CD4-positive, alpha-beta T cell treated with Interleukin-12 subunit alpha and Interleukin-12 subunit beta, for 1 hour (primary cell): ENCODE results near the gene BLOC1S4.
"Not testable (repeated sequence)": the region's sequence is repeated elsewhere in the genome, so short reads cannot be mapped to it uniquely, and the experiment has no call there.

Experiments
- DNase-seq: peaks from one replicate; pipeline ENCODE4 v3.0.0-alpha.2; 2020

The BLOC1S4 gene

GRCh38 chr4:6716018-6716911, at the start of gene BLOC1S4:
TSS of gene BLOC1S4 (plus strand) at chr4:6716174. CDS start at chr4:6716210, 36 bp downstream.
- DNase-seq = peak; percentile 94

- no peak for DNase-seq
Measured at GRCh38 chr4:6668391-6668790, 47.6 kb upstream of the BLOC1S4 start.

GRCh38 chr4:6671648-6672047, 44.3 kb upstream of the BLOC1S4 start:
- no peak for DNase-seq

- no peak for DNase-seq
Measured at GRCh38 chr4:6672131-6672530, 43.8 kb upstream of the BLOC1S4 start.

GRCh38 chr4:6672541-6673190, 43.3 kb upstream of the BLOC1S4 start:
- not testable (repeated sequence) for DNase-seq

GRCh38 chr4:6673191-6673659, 42.7 kb upstream of the BLOC1S4 start:
- DNase-seq = peak; percentile 72

- peak; percentile 95 for DNase-seq
Measured at GRCh38 chr4:6673660-6674499, 42.1 kb upstream of the BLOC1S4 start.

GRCh38 chr4:6674500-6675149, 41.3 kb upstream of the BLOC1S4 start:
- DNase-seq = peak; percentile 83

- DNase-seq = no peak
Measured at GRCh38 chr4:6676722-6677558, 39.0 kb upstream of the BLOC1S4 start.

GRCh38 chr4:6680372-6681034, 35.5 kb upstream of the BLOC1S4 start:
- DNase-seq = no peak

- DNase-seq = no peak
Measured at GRCh38 chr4:6681191-6681590, 34.8 kb upstream of the BLOC1S4 start.

- no peak for DNase-seq
Measured at GRCh38 chr4:6682862-6683590, 32.9 kb upstream of the BLOC1S4 start.

GRCh38 chr4:6684656-6685055, 31.3 kb upstream of the BLOC1S4 start:
- no peak for DNase-seq

GRCh38 chr4:6686104-6686787, 29.7 kb upstream of the BLOC1S4 start:
- DNase-seq = no peak

GRCh38 chr4:6687947-6688878, 27.8 kb upstream of the BLOC1S4 start:
- no peak for DNase-seq

- peak; percentile 75 for DNase-seq
Measured at GRCh38 chr4:6688879-6689505, 27.0 kb upstream of the BLOC1S4 start.

GRCh38 chr4:6689506-6689960, 26.4 kb upstream of the BLOC1S4 start:
- DNase-seq = no peak

GRCh38 chr4:6692379-6692778, 23.6 kb upstream of the BLOC1S4 start:
- DNase-seq = no peak
